NCI-H2196 (cell line): ENCODE results near the gene DCDC1.

ENCODE experiments used
- DNase-seq: peaks from one replicate; lab custom pipeline; 2025; ENCODE audit not compliant: unreplicated experiment; lab: John Stamatoyannopoulos, UW

Gene DCDC1

DNA sequence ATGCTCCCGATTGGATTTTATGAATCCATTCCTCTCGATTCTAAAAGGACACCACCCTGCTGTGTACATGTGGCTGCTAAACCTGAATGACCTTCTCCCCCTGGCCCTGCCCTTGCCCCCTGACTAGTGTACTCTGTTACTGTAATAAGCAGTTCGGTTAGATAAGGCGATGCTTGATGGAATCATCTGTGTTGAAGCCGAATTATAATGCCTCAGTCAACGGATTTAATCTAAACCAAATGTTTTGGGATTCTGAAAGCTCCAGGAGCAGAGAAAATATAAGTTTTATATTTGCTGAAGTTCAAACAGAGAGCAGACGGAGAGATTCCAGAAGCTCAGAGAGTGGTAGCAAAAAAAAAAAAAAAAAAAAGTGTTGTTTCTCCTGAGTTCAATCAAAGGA lies 508.0 kb downstream of the DCDC1 start:
- no peak for DNase-seq

DNA sequence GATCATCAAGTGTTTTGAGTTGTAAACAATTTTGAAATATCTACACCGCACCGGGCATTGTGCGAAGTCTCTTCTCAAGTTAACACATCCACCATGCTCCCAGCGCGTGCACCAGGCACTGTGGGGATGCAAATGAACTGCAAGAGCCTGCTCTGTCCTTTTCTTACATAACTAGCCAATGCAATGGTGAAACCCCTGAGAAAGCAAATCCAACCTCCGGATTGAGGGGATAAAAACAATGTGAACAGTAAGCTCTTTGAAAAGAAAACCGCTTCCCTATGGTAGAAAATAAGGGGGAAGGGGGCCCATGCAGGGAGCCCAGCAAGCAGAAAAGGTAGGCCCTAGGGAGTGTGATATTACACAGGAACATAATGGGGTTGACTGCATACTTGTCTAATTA lies 508.5 kb downstream of the DCDC1 start:
- DNase-seq = no peak

- DNase-seq = no peak
Observed at GRCh38 chr11:30860146-30860545, 509.4 kb downstream of the DCDC1 start.

DNA sequence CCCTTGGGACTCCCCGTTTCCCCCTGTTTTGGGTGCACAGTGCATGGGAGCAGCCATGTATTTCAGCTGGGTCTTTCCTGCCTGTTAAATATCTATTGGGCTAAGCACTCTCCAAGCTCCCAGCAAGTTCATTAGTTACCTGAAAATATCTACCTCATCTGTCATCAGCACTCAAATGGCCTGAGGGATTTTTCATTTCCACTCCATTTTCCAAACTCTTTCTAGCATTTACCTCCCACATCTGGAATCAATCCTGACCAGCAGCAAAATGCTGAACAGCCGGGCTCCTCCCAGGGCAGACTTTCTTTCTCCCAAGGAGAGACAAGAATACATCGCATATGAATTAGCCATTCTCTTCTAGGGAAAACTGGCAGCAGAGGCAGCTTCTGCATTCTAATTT lies 509.9 kb downstream of the DCDC1 start:
- DNase-seq = no peak

- DNase-seq = no peak
Observed at GRCh38 chr11:30855383-30856006, 514.0 kb downstream of the DCDC1 start.

DNA sequence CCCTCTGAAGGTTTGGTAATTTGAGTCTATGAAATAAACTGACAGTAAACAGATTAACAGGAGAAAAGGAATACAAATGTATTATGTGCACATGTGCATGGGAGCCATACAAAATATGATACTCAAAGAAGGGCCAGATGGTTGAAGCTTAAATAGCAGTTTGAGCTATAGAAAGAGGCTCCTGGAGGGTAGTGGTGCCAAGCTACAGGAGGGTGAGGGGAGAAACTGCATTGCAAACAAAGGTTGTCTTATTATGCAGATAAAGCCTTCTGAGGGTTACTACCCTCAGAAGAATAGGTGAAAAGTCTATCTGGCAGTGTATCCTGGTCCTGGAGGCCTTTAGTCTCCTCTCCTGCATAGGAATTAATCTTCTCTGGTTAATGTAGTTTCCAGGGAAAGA lies 516.1 kb downstream of the DCDC1 start:
- no peak for DNase-seq

GRCh38 chr11:30852645-30853044 lies 516.9 kb downstream of the DCDC1 start:
- DNase-seq = no peak

- no peak for DNase-seq
Observed at GRCh38 chr11:30852091-30852490, 517.4 kb downstream of the DCDC1 start.

DNA sequence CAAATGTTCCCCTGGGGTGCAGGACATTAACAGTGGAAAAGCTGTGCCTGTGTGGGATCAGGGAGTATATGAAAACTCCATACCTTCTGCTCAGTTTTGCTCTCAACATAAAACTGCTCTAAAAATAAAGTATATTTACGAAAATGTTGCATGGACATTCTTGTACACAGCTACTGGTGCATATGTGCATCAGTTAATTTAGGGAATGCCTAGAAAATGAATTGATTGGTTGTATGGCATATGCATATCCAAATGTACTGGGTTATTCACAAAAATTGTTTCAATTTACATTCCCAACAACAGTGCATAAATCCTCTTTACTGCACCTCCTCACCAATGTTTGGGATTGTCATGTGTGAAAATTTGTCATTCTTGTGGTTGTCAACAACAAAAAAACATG lies 532.3 kb downstream of the DCDC1 start:
- DNase-seq = no peak

DNA sequence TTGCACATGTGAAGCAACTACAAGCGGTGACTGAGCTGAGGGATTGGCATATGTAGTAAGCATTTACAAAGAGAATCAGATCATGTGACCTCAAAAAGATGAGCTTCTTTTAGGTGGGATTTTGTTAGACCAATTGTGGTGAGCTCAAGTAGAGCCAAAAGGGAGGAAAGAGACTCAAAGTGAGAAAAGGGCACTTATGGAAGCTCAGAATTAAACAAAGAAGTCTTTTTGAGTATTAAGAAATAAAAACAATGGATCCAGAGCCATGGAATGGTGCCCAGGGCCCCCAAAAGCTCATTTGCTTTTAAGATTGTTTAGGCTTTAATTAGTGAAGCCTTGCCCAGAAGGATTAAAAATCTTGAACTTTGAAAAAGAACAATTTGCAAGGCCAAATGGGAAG lies 536.7 kb downstream of the DCDC1 start:
- DNase-seq = no peak

GRCh38 chr11:30830681-30831080 lies 538.9 kb downstream of the DCDC1 start:
- no peak for DNase-seq

DNA sequence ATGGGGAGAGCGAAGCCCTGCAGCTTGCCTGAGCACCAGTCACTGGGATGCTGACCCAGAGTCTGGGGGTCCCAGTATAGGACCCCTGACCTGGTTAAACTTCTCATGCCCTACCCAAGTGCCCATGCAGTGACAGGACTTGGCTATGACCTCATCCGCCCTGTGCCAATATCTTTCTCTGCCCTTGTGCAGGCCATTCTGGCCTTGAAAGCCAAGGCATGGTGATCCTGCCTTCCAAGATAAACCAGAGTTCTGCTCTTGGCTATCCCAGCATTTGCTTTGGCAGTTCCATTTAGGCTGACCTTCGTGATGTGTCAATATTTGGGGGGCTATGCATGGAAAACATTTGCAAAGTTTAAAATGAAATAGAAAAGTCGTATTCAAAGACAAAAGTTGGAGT lies 542.6 kb downstream of the DCDC1 start:
- DNase-seq = no peak

DNA sequence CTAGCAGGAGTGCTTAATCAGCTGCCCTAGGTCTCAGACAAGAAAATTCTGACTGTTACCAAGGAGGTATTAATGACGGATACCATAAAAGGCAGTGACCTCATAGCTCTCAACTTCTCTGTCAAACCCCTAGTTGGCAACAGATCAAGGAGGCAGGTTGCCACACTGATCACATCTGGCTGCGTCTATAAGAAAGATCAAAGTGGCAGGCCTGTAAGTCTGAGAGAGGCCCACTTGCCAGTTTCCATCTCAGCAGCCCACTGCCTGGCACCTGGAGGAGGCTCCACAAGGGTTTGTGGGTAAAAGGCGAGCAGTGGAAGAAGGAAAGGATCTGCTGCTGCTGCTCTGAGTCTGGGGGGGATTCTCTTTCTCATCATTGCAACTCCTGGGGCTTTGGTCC lies 543.8 kb downstream of the DCDC1 start:
- no peak for DNase-seq

DNA sequence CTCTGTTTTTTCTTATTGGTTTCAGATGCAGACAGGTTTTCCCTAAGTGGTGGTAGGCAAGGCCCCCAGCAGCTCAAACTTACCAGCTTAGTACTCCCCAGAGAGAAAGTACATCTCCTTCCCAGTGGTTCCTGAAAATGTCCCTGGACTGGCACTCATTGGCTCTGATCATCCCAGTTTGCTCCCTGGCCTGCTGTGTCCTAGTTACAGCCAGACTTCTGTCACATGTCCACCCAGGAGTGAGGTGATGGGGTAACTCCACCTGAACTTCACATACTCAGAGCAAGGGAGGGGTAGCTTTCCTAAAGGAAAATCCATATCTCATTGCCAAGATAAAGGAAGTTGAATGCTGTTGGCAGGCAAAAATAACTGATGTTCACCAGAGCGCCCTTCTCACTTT lies 546.4 kb downstream of the DCDC1 start:
- no peak for DNase-seq

DNA sequence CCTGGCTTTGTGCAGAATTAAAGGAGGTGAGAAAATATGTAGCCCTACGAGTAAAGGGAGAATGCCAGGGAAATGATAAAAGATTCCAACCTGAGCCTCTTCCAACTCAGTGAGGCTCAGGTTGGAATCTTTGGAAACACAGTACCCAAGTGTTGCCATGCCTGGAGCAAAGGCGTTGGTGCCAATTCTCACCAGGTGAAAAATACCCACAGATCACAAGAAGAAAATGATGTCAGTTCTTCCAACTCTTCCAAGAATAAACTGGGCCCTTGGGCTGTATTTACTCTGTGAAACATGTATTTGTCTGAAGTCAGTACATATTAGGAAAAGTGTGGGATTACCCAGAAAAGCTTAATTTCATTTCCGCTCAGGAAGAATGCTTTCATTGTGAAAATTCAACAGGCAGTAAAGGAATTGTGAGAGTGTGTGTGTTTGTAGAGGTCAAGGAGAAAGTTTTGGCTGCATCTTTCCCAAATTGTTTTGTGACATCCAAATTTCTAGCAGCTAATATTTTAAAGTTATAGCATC lies 548.0 kb downstream of the DCDC1 start:
- no peak for DNase-seq

DNA sequence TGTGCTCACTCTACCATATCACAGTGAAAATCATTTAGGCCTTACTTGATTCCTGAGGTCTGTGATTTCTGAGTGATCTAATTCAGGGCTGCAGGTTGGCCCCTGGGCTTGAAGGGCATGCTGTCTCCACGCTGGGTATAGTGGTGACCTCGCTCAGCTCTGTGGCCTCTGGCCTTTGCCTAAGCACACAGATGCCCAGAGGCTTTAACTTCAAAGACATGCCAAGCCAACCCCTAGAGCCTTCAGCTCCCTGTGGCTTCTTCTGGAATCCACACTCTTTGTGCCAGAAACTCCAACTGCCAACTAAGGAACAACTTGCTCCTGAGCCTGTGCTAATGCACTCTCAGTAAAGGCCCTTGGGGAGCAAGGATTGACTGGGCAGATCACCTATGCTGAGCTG lies 550.8 kb downstream of the DCDC1 start:
- DNase-seq = no peak

DNA sequence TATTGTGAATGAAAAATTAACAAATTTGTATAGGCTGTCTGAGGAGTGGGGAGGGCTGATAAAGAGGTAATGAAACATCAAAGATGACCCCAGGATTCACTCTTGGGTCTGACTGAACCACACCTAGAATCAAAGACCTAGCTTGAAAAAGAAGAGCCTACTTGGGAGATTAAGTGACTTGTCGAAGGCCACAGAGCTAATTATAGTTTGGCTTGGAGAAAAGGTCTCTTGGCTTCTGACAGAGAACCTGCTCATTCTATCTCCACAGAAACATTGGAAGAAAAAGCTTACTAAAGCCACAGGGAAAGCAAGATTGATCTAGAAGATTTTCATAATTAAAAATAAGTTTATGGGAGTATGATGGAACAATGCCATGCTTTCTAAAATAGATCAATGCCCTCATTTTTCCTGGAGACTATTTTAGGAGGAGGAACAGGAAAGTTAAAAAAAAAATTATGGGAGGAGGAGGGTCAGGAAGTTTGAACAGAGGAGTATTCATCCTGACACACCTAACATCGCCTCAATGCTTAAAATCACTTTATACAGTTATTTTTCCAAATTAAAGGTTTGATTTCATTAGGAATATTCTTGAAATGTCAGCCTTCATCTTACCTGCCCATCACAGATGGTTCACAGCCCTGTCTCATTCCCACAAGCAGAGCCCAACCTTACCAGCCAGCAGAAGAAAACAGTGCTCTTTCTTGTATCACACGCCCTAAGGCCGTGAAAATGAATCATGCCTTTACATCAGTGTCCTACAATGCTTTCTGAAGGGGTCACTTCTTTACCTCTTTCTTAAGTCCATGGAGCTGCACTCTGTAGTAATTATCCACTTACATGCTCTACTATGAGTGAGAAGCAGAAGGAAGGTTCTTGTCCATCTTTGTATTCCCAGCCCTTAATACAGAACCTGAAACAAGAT lies 552.3 kb downstream of the DCDC1 start:
- no peak for DNase-seq

GRCh38 chr11:30815619-30816018 lies 553.9 kb downstream of the DCDC1 start:
- no peak for DNase-seq

DNA sequence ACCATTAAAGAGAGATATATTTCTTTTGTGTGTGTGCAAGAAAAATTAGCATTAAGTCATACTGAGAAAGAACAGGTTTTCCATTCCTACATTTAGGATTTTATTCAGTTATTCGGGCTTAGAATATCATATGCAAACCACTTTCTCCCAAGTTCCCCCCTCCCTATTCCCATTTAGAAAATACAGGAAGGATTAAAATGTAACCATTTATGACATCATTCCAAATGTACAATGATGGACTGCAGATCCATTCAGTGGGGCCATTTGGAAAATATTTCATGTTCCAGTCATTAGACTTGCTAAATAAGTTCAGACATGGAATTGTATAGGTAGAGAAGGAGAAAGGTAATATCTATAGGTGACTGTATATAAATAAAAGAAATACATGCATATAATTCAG lies 554.8 kb downstream of the DCDC1 start:
- DNase-seq = no peak
